Tibial nerve (tissue), 4 donors: ENCODE measurements around the gene MAN2B2. TPM values are rescaled to one million over a fixed set of nuclear protein-coding genes. Genes with fewer than 3 reads are reported as not detected.

Source experiments
- DNase-seq, 2 donors: peaks; one replicate each; pipeline ENCODE4 v3.0.0-alpha.2; 2019; ENCODE audit warnings: low spot score in 2 of 2
- H3K27ac ChIP-seq, 4 donors: fragments of 200-600 bp; sonication (generic) in 3 of 4; one replicate each; pipeline ENCODE4 v1.5.1; 2017 to 2019; ENCODE audit warnings: mild to moderate bottlenecking in 1 of 4
- H3K27me3 ChIP-seq, 2 donors: fragments of 200-600 bp; sonication (generic) in 1 of 2; one replicate each; pipeline versions ENCODE4 v1.5.1 to v1.6.0; 2017 to 2019
- H3K36me3 ChIP-seq, 3 donors: fragments of 200-600 bp; sonication (generic); one replicate each; pipeline ENCODE4 v1.5.1; 2018 to 2019
- H3K4me1 ChIP-seq, 4 donors: fragments of 200-600 bp; sonication (generic) in 3 of 4; one replicate each; pipeline ENCODE4 v1.5.1; 2017 to 2019
- H3K4me3 ChIP-seq, 4 donors: fragments of 200-600 bp; sonication (generic) in 3 of 4; one replicate each; pipeline ENCODE4 v1.5.1; 2017 to 2019; ENCODE audit warnings: mild to moderate bottlenecking in 1 of 4, moderate library complexity in 1 of 4
- H3K9me3 ChIP-seq, 4 donors: fragments of 200-600 bp; sonication (generic) in 3 of 4; one replicate each; pipeline ENCODE4 v1.5.1; 2017 to 2019
- EP300 ChIP-seq, 2 donors: sonication (generic); formaldehyde crosslinking; IDR thresholded peaks; one replicate each; pipeline ENCODE4 v1.6.1; 2017; ENCODE audit warnings: antibody characterized with exemption in 2 of 2, mild to moderate bottlenecking in 1 of 2
- POLR2A ChIP-seq, 2 donors: fragments of 450-650 bp; IDR thresholded peaks; one replicate each; pipeline ENCODE4 v1.6.1; 2017; ENCODE audit warnings: antibody characterized with exemption in 2 of 2, mild to moderate bottlenecking in 2 of 2, moderate library complexity in 2 of 2
- WGBS, 2 donors: methylation state at CpG; one replicate each; pipeline ENCODE4 v1.1.5; 2018; 5-methylcytosine and 5-hydroxymethylcytosine counted together
- total RNA-seq, 4 donors: library from RNA; depleted of rRNA; stranded (reverse); fragments of >200 nt; gene quantifications; one replicate each; pipeline ENCODE4 v1.1.0, GENCODE V29; 2016
- TF ChIP-seq, protein P1 (sequence below), 5 experiments: fragments of 200-600 bp in 3 of 5; fragments of 450-650 bp in 2 of 5; sonication (generic) in 3 of 5; IDR thresholded peaks; one replicate each; pipeline ENCODE4 v1.5.1; 2016 to 2019; ENCODE audit warnings: antibody characterized with exemption in 5 of 5, mild to moderate bottlenecking in 3 of 5, moderate library complexity in 2 of 5

MAN2B2 gene
- total RNA-seq, 4 donors from 2014 or later = 33.0 to 66.3 (median 44.6) TPM

DNA sequence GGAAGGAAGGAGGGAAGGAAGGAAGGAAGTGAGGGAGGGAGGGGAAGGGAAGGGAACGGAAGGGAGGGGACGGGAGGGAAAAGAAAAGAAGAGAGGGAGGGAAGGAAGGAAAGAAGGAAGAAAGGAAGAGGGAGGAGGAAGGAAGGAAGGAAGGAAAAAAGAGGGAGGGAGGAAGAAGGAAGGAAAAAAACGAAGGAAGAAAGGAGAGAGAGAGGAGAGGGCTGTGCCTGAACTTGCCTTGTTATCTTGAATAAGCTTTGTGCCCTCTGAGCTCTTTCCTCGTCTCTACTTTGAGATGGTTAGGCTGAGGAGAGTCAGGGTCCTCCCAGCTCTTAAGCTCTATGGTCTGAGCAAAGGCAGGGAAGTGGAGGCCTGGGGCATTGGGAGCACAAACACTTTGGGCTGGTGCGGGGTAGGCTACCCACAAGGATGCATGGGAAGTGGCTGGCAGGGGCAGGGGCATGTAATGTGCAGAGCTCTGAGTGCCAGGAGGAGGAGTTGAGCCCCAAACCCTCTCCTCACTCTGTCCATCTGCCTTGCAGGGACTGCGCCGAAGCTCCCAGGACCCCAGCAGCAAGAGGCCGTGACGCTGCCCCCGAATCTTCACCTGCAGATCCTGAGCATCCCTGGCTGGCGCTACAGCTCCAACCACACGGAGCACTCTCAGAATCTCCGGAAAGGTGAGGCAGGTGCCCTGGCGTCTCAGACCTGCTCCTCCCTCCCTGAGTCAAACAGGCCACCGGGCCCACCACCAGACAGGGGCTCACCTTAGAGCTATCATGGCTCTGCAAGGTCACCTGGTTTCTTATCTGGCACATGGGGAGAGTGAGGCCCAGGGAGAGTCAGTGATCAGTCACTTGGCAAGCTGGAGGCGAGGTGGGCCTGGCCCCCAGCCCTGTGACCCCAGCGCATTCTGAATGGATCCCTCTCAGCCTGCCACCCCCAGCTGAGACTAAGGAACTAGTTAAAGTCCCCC lies 39.0 kb downstream of the MAN2B2 start:
- TF ChIP-seq, protein P1, sequence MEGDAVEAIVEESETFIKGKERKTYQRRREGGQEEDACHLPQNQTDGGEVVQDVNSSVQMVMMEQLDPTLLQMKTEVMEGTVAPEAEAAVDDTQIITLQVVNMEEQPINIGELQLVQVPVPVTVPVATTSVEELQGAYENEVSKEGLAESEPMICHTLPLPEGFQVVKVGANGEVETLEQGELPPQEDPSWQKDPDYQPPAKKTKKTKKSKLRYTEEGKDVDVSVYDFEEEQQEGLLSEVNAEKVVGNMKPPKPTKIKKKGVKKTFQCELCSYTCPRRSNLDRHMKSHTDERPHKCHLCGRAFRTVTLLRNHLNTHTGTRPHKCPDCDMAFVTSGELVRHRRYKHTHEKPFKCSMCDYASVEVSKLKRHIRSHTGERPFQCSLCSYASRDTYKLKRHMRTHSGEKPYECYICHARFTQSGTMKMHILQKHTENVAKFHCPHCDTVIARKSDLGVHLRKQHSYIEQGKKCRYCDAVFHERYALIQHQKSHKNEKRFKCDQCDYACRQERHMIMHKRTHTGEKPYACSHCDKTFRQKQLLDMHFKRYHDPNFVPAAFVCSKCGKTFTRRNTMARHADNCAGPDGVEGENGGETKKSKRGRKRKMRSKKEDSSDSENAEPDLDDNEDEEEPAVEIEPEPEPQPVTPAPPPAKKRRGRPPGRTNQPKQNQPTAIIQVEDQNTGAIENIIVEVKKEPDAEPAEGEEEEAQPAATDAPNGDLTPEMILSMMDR (IDR thresholded peaks at IDR 0.05) = no peak
- no peak for TF ChIP-seq POLR2A (IDR thresholded peaks at IDR 0.05)
- no peak for TF ChIP-seq EP300 (IDR thresholded peaks at IDR 0.05)
- Histone ChIP-seq H3K4me1 (no peaks in the 10 kb centered on the region), H3K36me3 (peaks cover 0 to 100% (median 31%) of the 10 kb centered on the region in 3 donors), H3K27me3 (no peaks in the 10 kb centered on the region), H3K4me3 (no peak overlapping the region), H3K27ac (no peak overlapping the region), H3K9me3 (no peaks in the 10 kb centered on the region)
- 78 to 83% methylated on average over 14 to 17 of the region's 17 CpGs for WGBS, 2 donors
- DNase-seq = no peak

GRCh38 chr4:6614701-6615230 lies 39.8 kb downstream of the MAN2B2 start:
- WGBS, 2 donors = 78 to 83% methylated on average over 8 to 11 of the region's 11 CpGs
- H3K27me3 ChIP-seq = no peaks in the 10 kb centered on the region
- no peak overlapping the region for H3K4me3 ChIP-seq
- TF ChIP-seq EP300 (IDR thresholded peaks at IDR 0.05) = no peak
- TF ChIP-seq, protein P1 (IDR thresholded peaks at IDR 0.05) = no peak
- TF ChIP-seq POLR2A (IDR thresholded peaks at IDR 0.05) = no peak
- H3K27ac ChIP-seq = no peak overlapping the region
- H3K9me3 ChIP-seq = no peaks in the 10 kb centered on the region
- peaks cover 0 to 100% (median 33%) of the 10 kb centered on the region in 3 donors for H3K36me3 ChIP-seq
- no peak for DNase-seq
- no peaks in the 10 kb centered on the region for H3K4me1 ChIP-seq

- TF ChIP-seq EP300 (IDR thresholded peaks at IDR 0.05) (no peak), POLR2A (IDR thresholded peaks at IDR 0.05) (no peak)
- TF ChIP-seq, protein P1 (IDR thresholded peaks at IDR 0.05) = no peak
- Histone ChIP-seq H3K9me3 (no peaks in the 10 kb centered on the region), H3K27ac (no peak overlapping the region), H3K36me3 (peaks cover 0 to 99% (median 32%) of the 10 kb centered on the region in 3 donors), H3K27me3 (no peaks in the 10 kb centered on the region), H3K4me1 (no peaks in the 10 kb centered on the region), H3K4me3 (no peak overlapping the region)
- DNase-seq = no peak
- 96 to 97% methylated on average over 18 of the region's 18 CpGs for WGBS, 2 donors
Measured at GRCh38 chr4:6616087-6616995, 41.4 kb downstream of the MAN2B2 start.

DNA sequence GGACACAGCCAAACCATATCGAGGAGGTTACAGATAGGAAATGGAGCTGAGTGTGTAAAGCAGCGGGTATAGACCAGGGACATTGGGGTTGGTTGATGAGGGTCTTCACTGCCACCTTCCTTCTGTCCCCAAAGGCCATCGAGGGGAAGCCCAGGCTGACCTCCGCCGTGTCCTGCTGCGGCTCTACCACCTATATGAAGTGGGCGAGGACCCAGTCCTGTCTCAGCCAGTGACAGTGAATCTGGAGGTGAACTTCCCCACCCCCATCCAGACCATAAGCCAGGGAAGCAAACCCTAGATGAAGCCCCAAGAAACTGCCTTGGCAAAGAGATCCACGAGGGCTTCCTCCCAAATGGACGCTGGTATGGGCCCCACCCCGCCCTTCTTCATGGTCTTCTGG lies 42.3 kb downstream of the MAN2B2 start:
- TF ChIP-seq, protein P1 (IDR thresholded peaks at IDR 0.05) = no peak
- TF ChIP-seq POLR2A (IDR thresholded peaks at IDR 0.05) (no peak), EP300 (IDR thresholded peaks at IDR 0.05) (no peak)
- Histone ChIP-seq H3K9me3 (no peaks in the 10 kb centered on the region), H3K27me3 (no peaks in the 10 kb centered on the region), H3K27ac (no peak overlapping the region), H3K4me1 (no peaks in the 10 kb centered on the region), H3K36me3 (peaks cover 0 to 99% (median 38%) of the 10 kb centered on the region in 3 donors), H3K4me3 (no peak overlapping the region)
- DNase-seq = no peak
- 92 to 95% methylated on average over 10 of the region's 10 CpGs for WGBS, 2 donors
